SK-N-SH (cell line): ENCODE data around the gene PHF12. TPM values are rescaled to one million over a fixed set of nuclear protein-coding genes. Genes with fewer than 3 reads are reported as not detected.

ENCODE experiments used
- CTCF ChIA-PET: fragments of 300-600, 350-600 bp; formaldehyde crosslinking; extraction: SDS; loops from one replicate; lab custom pipeline; 2021; lab: Yijun Ruan, JAX
- POLR2A ChIA-PET: fragments of 350-600 bp; sonication (Branson Sonifier 250); formaldehyde crosslinking; extraction: SDS; loops from one replicate; lab custom pipeline; 2020; ENCODE audit warnings: antibody characterized with exemption, inconsistent platforms; lab: Yijun Ruan, JAX
- DNase-seq: peaks from one replicate; pipeline ENCODE4 v3.0.0; 2012
- H2AFZ ChIP-seq: fragments of 200-600 bp; sonication (generic); 2 replicates; pipeline ENCODE4 v1.8.1; 2016; ENCODE audit warnings: antibody characterized with exemption, mild to moderate bottlenecking, low read depth
- H3F3A ChIP-seq: fragments of 200-600 bp; sonication (generic); replicated peaks from 2 replicates; pipeline ENCODE3; 2016; ENCODE audit warnings: antibody characterized with exemption, mild to moderate bottlenecking; ENCODE audit not compliant: insufficient read depth
- H3K27ac ChIP-seq, 2 experiments: fragments of 200-500 bp in 1 of 2; fragments of 200-600 bp in 1 of 2; sonication (Bioruptor generic) in 1 of 2; sonication (generic), shearing (Covaris generic) in 1 of 2; 2 replicates each; pipeline versions ENCODE4 v1.5.1 to v1.6.1; 2014 to 2016; ENCODE audit warnings: low read depth in 2 of 2, inconsistent platforms in 1 of 2, low read length in 1 of 2, mild to moderate bottlenecking in 1 of 2, mixed read lengths in 1 of 2
- H3K27me3 ChIP-seq: fragments of 200-600 bp; sonication (generic), shearing (Covaris generic); 2 replicates; pipeline ENCODE4 v1.6.1; 2016; ENCODE audit warnings: mixed run types; ENCODE audit not compliant: insufficient read depth
- H3K36me3 ChIP-seq, 2 experiments: fragments of 200-500 bp in 1 of 2; fragments of 200-600 bp in 1 of 2; sonication (Bioruptor generic) in 1 of 2; sonication (generic) in 1 of 2; replicated peaks in 1 of 2; 2 replicates each; pipeline versions ENCODE3 to v1.5.1; 2014 to 2016; ENCODE audit warnings: low read length in 1 of 2, mild to moderate bottlenecking in 1 of 2; ENCODE audit not compliant: insufficient read depth in 2 of 2, control insufficient read depth in 1 of 2
- H3K4me1 ChIP-seq, 2 experiments: fragments of 200-500 bp in 1 of 2; fragments of 200-600 bp in 1 of 2; sonication (Bioruptor generic) in 1 of 2; sonication (generic), shearing (Covaris generic) in 1 of 2; 2 replicates each; pipeline versions ENCODE4 v1.5.1 to v1.6.1; 2014 to 2016; ENCODE audit warnings: low read depth in 1 of 2, low read length in 1 of 2, mixed run types in 1 of 2; ENCODE audit not compliant: insufficient read depth in 2 of 2, control insufficient read depth in 1 of 2
- H3K4me2 ChIP-seq: fragments of 200-600 bp; sonication (generic), shearing (Covaris generic); 2 replicates; pipeline ENCODE4 v1.6.1; 2017; ENCODE audit warnings: mixed run types
- H3K4me3 ChIP-seq, 2 experiments: fragments of 200-500 bp in 1 of 2; fragments of 200-600 bp in 1 of 2; sonication (Bioruptor generic) in 1 of 2; sonication (generic), shearing (Covaris generic) in 1 of 2; 2 replicates each; pipeline versions ENCODE4 v1.5.1 to v1.8.1; 2014 to 2016; ENCODE audit warnings: low read depth in 2 of 2, inconsistent platforms in 1 of 2, low read length in 1 of 2, mild to moderate bottlenecking in 1 of 2, mixed read lengths in 1 of 2, moderate library complexity in 1 of 2
- H3K79me2 ChIP-seq: fragments of 200-600 bp; sonication (generic); 2 replicates; pipeline ENCODE4 v1.8.1; 2017; ENCODE audit warnings: mild to moderate bottlenecking; ENCODE audit not compliant: insufficient read depth
- H3K9ac ChIP-seq: fragments of 200-600 bp; sonication (generic); 2 replicates; pipeline ENCODE4 v1.6.1; 2017; ENCODE audit warnings: mixed run types
- H3K9me2 ChIP-seq: fragments of 200-600 bp; sonication (generic); 2 replicates; pipeline ENCODE4 v1.6.1; 2017; ENCODE audit warnings: mixed run types
- H3K9me3 ChIP-seq: fragments of 200-600 bp; sonication (generic); 2 replicates; pipeline ENCODE4 v1.6.1; 2017; ENCODE audit warnings: mixed run types, mild to moderate bottlenecking, moderate library complexity
- H4K20me1 ChIP-seq: fragments of 200-600 bp; sonication (generic); 2 replicates; pipeline ENCODE4 v1.6.1; 2017; ENCODE audit warnings: mild to moderate bottlenecking, mixed run types; ENCODE audit not compliant: insufficient read depth
- CHD2 ChIP-seq: fragments of 150-350 bp; IDR thresholded peaks from 2 replicates; pipeline ENCODE4 v1.6.1; 2018; ENCODE audit warnings: low read length; ENCODE audit not compliant: partially characterized antibody
- ELF1 ChIP-seq: IDR thresholded peaks from 2 replicates; pipeline ENCODE4 v1.4.0; 2012
- FOSL2 ChIP-seq: IDR thresholded peaks from 2 replicates; pipeline ENCODE4 v1.4.0; 2012; ENCODE audit warnings: low read depth, mild to moderate bottlenecking, moderate library complexity, borderline replicate concordance
- GABPA ChIP-seq: IDR thresholded peaks from 2 replicates; pipeline ENCODE4 v1.4.0; 2012; ENCODE audit warnings: low read depth, mild to moderate bottlenecking
- GATA2 ChIP-seq: sonication (generic); formaldehyde crosslinking; IDR thresholded peaks from 2 replicates; pipeline ENCODE4 v1.5.0; 2020; ENCODE audit warnings: mild to moderate bottlenecking, missing genetic modification reagents
- JUND ChIP-seq: IDR thresholded peaks from 2 replicates; pipeline ENCODE4 v1.4.0; 2012
- MEF2A ChIP-seq: IDR thresholded peaks from 2 replicates; pipeline ENCODE4 v1.4.0; 2012; ENCODE audit warnings: low read depth, borderline replicate concordance
- MXI1 ChIP-seq: IDR thresholded peaks from 2 replicates; pipeline ENCODE4 v1.6.1; 2012; ENCODE audit warnings: mild to moderate bottlenecking, low read depth, low read length, improper control_type of control experiment
- NRF1 ChIP-seq: IDR thresholded peaks from 2 replicates; pipeline ENCODE4 v1.6.1; 2012; ENCODE audit warnings: low read depth, mild to moderate bottlenecking, low read length
- POLR2AphosphoS5 ChIP-seq: IDR thresholded peaks from 2 replicates; pipeline ENCODE4 v1.6.1; 2012; ENCODE audit warnings: low read depth, low read length
- RAD21 ChIP-seq: IDR thresholded peaks from 2 replicates; pipeline ENCODE4 v1.6.1; 2012; ENCODE audit warnings: mild to moderate bottlenecking, low read length
- RCOR1 ChIP-seq: fragments of 150-350 bp; IDR thresholded peaks from 2 replicates; pipeline ENCODE4 v1.6.1; 2017; ENCODE audit warnings: antibody characterized with exemption, low read length
- SIN3A ChIP-seq: IDR thresholded peaks from 2 replicates; pipeline ENCODE4 v1.6.1; 2012; ENCODE audit warnings: low read depth, mild to moderate bottlenecking, low read length, moderate library complexity, borderline replicate concordance
- WGBS: methylation state at CpG from one replicate; pipeline ENCODE4 v1.1.6; 2017; ENCODE audit warnings: low lambda C conversion rate; 5-methylcytosine and 5-hydroxymethylcytosine counted together
- polyA plus RNA-seq, 3 experiments: library from polyadenylated mRNA; depleted of rRNA; stranded (reverse); fragments of >200 nt; gene quantifications; 2 replicates each; pipeline ENCODE4 v1.2.3, GENCODE V29; 2012
- TF ChIP-seq, protein P1 (sequence below): IDR thresholded peaks from 2 replicates; pipeline ENCODE4 v1.6.1; 2012; ENCODE audit warnings: mild to moderate bottlenecking, low read depth, low read length, moderate library complexity

The PHF12 gene
- polyA plus RNA-seq, 1 of the 3 experiments (the other 2 are of a cell fraction) = 24.0 TPM

DNA sequence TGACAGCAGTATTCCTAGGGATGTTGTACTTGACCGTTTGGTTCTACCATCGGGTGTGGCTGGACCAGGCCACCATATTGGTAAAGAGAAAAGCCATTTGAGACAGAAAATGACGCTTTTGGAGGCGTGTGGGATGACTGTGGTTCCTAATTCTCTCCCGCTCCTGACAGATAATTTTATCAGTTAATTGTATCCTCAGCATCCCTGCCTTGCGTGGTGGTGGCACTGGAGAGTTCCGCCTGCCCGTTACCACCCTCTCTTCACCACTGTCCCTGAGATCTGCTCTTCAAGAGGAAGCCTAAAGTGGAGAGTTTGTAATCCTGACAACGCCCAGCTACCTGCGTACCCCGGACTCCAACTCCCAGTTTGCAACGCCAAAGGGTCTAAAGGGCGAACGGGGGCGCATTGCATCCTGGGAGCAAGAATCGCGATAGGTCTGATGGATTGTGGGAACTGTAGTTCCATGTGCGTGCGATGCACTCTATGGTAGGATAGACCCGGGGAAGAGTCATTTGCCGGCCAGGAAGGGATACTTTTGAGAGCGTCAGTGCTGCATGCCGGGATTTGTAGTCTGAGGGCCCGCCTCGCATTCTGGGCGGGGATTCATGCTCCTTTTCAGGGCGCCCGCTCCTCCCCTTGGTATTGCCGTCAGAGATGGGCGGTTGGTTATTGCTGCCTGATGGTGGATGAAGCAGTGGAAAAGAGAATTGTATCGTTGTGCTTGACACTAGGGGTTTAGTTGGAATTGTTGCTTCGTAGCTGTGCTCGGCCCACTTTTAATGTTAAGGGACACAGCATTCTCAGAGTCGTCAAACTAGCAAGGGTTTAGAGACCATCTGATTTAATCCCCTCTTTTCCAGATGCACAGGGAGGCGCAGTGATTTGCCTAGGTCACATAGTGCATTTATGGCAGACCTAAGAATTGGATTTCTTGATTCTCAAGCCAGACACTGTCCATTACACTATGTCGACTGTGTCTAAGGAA, 965 bp upstream of the PHF12 start (continued):
- TF ChIP-seq, protein P1, sequence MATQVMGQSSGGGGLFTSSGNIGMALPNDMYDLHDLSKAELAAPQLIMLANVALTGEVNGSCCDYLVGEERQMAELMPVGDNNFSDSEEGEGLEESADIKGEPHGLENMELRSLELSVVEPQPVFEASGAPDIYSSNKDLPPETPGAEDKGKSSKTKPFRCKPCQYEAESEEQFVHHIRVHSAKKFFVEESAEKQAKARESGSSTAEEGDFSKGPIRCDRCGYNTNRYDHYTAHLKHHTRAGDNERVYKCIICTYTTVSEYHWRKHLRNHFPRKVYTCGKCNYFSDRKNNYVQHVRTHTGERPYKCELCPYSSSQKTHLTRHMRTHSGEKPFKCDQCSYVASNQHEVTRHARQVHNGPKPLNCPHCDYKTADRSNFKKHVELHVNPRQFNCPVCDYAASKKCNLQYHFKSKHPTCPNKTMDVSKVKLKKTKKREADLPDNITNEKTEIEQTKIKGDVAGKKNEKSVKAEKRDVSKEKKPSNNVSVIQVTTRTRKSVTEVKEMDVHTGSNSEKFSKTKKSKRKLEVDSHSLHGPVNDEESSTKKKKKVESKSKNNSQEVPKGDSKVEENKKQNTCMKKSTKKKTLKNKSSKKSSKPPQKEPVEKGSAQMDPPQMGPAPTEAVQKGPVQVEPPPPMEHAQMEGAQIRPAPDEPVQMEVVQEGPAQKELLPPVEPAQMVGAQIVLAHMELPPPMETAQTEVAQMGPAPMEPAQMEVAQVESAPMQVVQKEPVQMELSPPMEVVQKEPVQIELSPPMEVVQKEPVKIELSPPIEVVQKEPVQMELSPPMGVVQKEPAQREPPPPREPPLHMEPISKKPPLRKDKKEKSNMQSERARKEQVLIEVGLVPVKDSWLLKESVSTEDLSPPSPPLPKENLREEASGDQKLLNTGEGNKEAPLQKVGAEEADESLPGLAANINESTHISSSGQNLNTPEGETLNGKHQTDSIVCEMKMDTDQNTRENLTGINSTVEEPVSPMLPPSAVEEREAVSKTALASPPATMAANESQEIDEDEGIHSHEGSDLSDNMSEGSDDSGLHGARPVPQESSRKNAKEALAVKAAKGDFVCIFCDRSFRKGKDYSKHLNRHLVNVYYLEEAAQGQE = no peak
- TF ChIP-seq ELF1 (peak; percentile 89), FOSL2 (no peak), RAD21 (no peak), CHD2 (peak; percentile 100), RCOR1 (no peak), MEF2A (no peak), NRF1 (no peak), GABPA (peak; percentile 87), POLR2AphosphoS5 (peak; percentile 54), JUND (no peak), SIN3A (peak; percentile 96; the same call in 1 of the 2 replicates)

DNA sequence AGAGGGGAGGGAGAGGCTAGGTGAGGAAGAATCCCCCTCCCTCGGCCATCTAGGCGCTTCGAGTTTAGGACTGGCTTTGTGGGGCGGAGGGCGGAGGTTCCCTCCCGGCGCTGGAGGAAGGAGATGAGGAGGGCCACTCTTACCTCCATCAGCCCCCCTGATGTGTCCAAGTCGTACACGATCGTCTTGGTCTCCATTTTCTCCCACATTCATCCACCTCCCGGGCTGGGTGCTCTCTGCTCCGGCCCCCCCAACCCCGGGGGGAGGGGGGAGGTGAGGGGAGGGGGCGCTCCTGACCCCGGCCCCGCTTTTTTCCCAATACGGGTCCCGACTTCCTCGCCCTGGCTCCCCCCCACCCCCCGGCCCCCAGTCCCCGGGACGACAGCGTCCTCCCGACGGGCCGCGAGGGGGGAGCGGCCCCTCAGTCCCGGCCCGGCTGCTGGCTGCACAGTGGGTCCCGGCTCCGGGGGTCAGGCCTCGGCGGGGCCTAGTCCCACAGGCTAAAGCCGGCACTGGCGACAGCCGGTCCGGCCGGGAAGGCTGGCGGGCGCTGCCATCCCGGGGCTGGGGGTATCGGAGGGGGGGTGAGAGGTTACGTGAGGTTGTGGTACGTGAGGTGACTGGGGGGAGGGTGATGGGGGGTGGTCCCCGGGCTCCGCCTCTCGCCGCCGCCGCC, 428 bp downstream of the PHF12 start:
- Histone ChIP-seq H3K4me3 (peak overlapping the region; percentile 83 to 93), H4K20me1 (peaks cover 2% of the 10 kb centered on the region), H3K27ac (peak overlapping the region; percentile 88 to 99), H3K9me3 (no peaks in the 10 kb centered on the region), H2AFZ (no peak overlapping the region), H3K9ac (peak overlapping the region; percentile 90), H3K9me2 (no peaks in the 10 kb centered on the region), H3K27me3 (no peaks in the 10 kb centered on the region), H3K4me1 (peaks cover 23 to 24% of the 10 kb centered on the region in 2 experiments), H3K36me3 (peaks cover 4 to 8% of the 10 kb centered on the region in 2 experiments), H3K79me2 (peaks cover 47% of the 10 kb centered on the region), H3K4me2 (peak overlapping the region; percentile 87), H3F3A (peaks cover 37% of the 10 kb centered on the region)
- TF ChIP-seq GATA2 (CRISPR knock-in tag) (no peak), MEF2A (no peak), MXI1 (peak; percentile 48; the same call in 1 of the 2 replicates)
- under 1% methylated on average over 25 of the region's 51 CpGs for WGBS
- POLR2A ChIA-PET = interaction anchor here (0.6 to 1.7 kb wide), 10 partner anchors 14 to 240 kb away, joined by 3 to 8 read pairs (median 4); partner anchors contain the start of genes FLOT2, PROCA1 and RPL23A
- CTCF ChIA-PET = interaction anchor here (0.6 to 3.8 kb wide), 13 partner anchors 8 to 270 kb away, joined by 3 to 75 read pairs (median 5); partner anchors contain the start of gene TLCD1
- DNase-seq = no peak
